Aorta (tissue), 5 donors: ENCODE results near the gene HOXA9. TPM values are rescaled to one million over a fixed set of nuclear protein-coding genes. Genes with fewer than 3 reads are reported as not detected.

ENCODE experiments used
- ATAC-seq: fragments of 200-7000 bp; cut with Tn5 transposase; one replicate; pipeline ENCODE4 v1.9.1; 2022; ENCODE audit warnings: moderate library complexity; ENCODE audit not compliant: low FRiP score
- DNase-seq, 2 donors: peaks; one replicate each; pipeline ENCODE4 v3.0.0-alpha.2; 2020
- H3K27ac ChIP-seq, 2 donors: one replicate each; pipeline ENCODE4 v1.5.1; 2013; ENCODE audit warnings: low read length in 2 of 2, mild to moderate bottlenecking in 2 of 2, moderate library complexity in 2 of 2, control low read depth in 1 of 2, inconsistent platforms in 1 of 2, low read depth in 1 of 2
- H3K27me3 ChIP-seq, 2 donors: one replicate each; pipeline ENCODE4 v1.6.1; 2013; ENCODE audit warnings: control low read depth in 1 of 2, low read length in 1 of 2, mild to moderate bottlenecking in 1 of 2, moderate library complexity in 1 of 2; ENCODE audit not compliant: insufficient read depth in 2 of 2, control insufficient read depth in 1 of 2
- H3K36me3 ChIP-seq, 2 donors: one replicate each; pipeline ENCODE4 v1.6.1; 2013; ENCODE audit warnings: control low read depth in 1 of 2, low read length in 1 of 2, mild to moderate bottlenecking in 1 of 2; ENCODE audit not compliant: insufficient read depth in 2 of 2, control insufficient read depth in 1 of 2
- H3K4me1 ChIP-seq, 2 donors: one replicate each; pipeline ENCODE4 v1.6.1; 2013; ENCODE audit warnings: low read length in 2 of 2, control low read depth in 1 of 2, mild to moderate bottlenecking in 1 of 2, moderate library complexity in 1 of 2; ENCODE audit not compliant: insufficient read depth in 2 of 2, control insufficient read depth in 1 of 2
- H3K4me3 ChIP-seq, 2 donors: one replicate each; pipeline ENCODE4 v1.5.1; 2013; ENCODE audit warnings: low read length in 2 of 2, control low read depth in 1 of 2, mild to moderate bottlenecking in 1 of 2
- H3K9me3 ChIP-seq: one replicate; pipeline ENCODE4 v1.6.1; 2013; ENCODE audit warnings: mild to moderate bottlenecking, low read length; ENCODE audit not compliant: control insufficient read depth
- WGBS, 2 donors: extraction: QIAGEN DNeasy Blood & Tissue Kit; methylation state at CpG; one replicate each; pipeline ENCODE4 v1.1.7; 2013; 5-methylcytosine and 5-hydroxymethylcytosine counted together
- intact Hi-C, 2 donors: fragments of 100-400 bp; cut with DNase I; formaldehyde crosslinking; loops; one replicate each; pipeline versions ENCODE4 v1.14.2 to v1.15.0; 2022
- polyA plus RNA-seq, 2 donors: library from polyadenylated mRNA; stranded (reverse); fragments of 200-250 nt; gene quantifications; one replicate each; pipeline ENCODE4 v1.2.3, GENCODE V29; 2013
- total RNA-seq, 2 donors: library from RNA; stranded (reverse); fragmentation: NEBNext Ultra II Directional; extraction: Animal tissue kit (Norgen Biotek cat#: 25700); gene quantifications; one replicate each; pipeline ENCODE4 v1.2.1, GENCODE V29; 2021
- donor health status: healthy with polysubstance abuse.
- donor health status: Bipolar disorder and iron deficiency.
- donor health status: DM: no; HTN: no; CAD: no.
- donor health status: DM: no; HTN: no; CAD: no.
- donor health status: DM: yes; HTN: yes; CAD: no.

The HOXA9 gene
- total and polyA plus RNA-seq, 4 donors: 1.5 to 5.8 (median 2.4) TPM

DNA sequence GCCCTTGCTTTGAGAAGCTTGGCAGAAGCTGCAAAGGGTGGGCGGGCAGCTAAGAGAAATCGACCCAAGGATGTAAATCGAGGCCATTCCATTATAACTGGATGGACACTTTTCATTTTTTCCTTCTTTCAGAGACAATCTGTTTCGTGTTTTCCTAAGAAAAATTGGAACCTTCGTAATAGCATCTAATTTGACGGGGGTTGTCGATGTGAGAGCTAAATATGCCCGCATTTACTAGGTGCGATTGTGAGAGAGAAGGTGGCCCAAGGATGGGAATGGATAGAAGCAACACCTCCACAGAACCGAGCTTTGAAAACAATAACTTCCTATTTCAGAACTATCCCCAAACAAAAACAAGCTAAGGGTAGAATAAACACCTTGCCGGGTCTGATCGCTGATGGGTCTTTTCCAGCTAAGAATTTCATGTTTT is 33.9 kb downstream of the HOXA9 start:
- no peak for ATAC-seq
- no peak for DNase-seq
- H3K36me3 ChIP-seq: no peaks in the 10 kb centered on the region
- no peaks in the 10 kb centered on the region for H3K9me3 ChIP-seq
- H3K27me3 ChIP-seq: no peaks in the 10 kb centered on the region
- 42 to 44% methylated on average over 12 of the region's 12 CpGs for WGBS, 2 donors
- H3K4me3 ChIP-seq: peak overlapping the region; percentile 16 to 50
- H3K27ac ChIP-seq: no peak overlapping the region
- no peaks in the 10 kb centered on the region for H3K4me1 ChIP-seq
- intact Hi-C loops: loop anchor here in 1 of 2 donors (5.0 kb wide), 1 partner anchor 34 kb away; the partner anchor contains the start of gene HOXA1

DNA sequence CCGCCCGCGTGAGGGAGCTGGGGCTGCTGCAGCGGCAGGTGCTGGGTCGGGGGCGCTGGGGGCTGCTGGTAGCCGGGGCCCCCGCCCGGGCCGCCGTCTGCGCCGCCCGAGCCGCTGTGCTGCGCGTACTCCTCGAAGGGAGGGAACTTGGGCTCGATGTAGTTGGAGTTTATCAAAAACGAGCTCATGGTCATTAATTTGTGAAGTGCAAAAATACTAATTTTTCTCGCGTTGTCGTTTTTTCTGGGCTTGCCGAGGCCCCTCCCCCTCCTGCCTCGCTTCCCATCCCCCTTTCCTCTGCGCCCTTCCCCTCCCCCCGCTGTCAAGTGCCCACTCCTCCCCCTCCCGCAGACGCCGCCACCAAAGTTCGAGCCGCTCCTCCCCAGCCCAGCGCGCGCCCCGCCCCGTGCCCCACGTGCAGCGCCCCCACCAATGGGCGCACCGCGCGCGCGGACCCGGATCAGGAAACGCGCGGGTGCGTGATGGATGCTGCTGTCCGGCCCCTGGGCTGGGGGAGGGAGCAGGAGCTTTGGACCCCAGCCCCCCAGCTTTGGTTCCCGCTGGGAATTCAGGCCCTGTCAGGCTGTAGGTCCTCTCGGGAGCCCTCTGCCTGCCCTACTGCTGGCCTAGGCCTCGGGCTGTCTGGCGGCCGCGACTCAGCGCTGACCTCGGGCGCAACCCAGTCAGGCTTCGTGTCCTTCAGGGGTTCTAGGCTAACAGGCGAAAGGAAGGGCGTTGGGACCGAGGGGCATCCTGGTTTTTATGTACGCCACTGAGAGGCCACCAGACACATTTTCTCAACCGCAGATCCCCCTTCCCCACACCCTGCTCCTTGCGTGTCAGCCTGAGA is 34.6 kb downstream of the HOXA9 start, which contains the start of gene HOXA4:
Gene HOXA4, minus strand, starts transcription at position 218 of the 850 bp plus-strand sequence. Its CDS starts 24 bp downstream, at position 194.
- intact Hi-C loops: loop anchor here in 1 of 2 donors (5.0 kb wide), 1 partner anchor 33 kb away; the partner anchor contains the start of gene HOXA1
- 1 to 4% methylated on average over 62 to 67 of the region's 67 CpGs for WGBS, 2 donors
- Histone ChIP-seq H3K27ac (peak within 1 kb of the TSS; percentile 31 to 68), H3K4me3 (peak within 1 kb of the TSS; percentile 89 to 90), H3K9me3 (no peaks in the 10 kb centered on the region), H3K4me1 (no peaks in the 10 kb centered on the region), H3K27me3 (no peaks in the 10 kb centered on the region), H3K36me3 (no peaks in the 10 kb centered on the region)
- peak; percentile 96 to 98 for DNase-seq
- peak; percentile 97 for ATAC-seq

DNA sequence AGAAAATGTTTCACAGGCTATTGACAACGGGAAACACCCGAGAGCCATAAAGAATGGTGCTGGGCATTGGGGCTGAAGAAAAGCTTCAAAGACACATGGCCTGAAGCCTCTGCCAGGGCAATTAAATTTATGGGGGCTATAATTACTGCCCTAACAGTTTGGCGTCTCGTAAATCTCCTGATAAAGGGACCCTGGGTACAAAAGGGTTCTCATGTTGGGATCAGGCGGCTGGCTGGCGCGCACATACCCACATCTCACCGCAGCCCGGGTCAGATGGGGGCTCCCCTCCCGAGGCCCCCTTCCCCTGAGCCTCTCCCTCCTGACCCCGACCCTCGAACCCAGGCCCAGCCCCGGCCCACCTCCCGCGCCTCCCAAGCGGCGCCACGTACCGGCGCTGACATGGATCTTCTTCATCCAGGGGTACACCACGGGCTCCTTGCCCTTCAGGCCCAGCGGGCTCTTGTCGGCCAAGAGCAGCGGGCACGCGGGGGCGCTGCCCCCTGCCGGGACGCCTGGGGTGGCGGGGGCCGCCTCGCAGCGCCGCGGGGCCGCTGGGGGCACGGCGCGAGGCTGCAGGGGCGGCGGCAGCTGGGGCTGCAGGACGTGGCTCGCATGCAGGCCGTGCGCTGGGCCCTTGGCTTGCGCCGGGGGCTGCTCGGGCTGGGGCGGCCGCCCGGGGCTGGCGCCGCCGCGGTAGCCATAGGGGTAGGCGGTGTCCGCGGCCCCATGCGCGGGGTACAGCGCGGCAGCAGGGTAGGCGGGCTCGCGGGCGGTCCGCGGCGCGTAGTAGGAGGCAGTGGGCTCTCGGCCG is 35.4 kb downstream of the HOXA9 start:
- H3K36me3 ChIP-seq: no peaks in the 10 kb centered on the region
- no peaks in the 10 kb centered on the region for H3K27me3 ChIP-seq
- 9% methylated on average over 41 to 72 of the region's 72 CpGs for WGBS, 2 donors
- peak overlapping the region; percentile 31 to 68 for H3K27ac ChIP-seq
- intact Hi-C loops: loop anchor here in 1 of 2 donors (5.0 kb wide), 1 partner anchor 33 kb away; the partner anchor contains the start of gene HOXA1
- no peaks in the 10 kb centered on the region for H3K4me1 ChIP-seq
- peak overlapping the region; percentile 89 to 90 for H3K4me3 ChIP-seq
- ATAC-seq: peak; percentile 4
- H3K9me3 ChIP-seq: no peaks in the 10 kb centered on the region
- DNase-seq: peak; percentile 66 to 84

DNA sequence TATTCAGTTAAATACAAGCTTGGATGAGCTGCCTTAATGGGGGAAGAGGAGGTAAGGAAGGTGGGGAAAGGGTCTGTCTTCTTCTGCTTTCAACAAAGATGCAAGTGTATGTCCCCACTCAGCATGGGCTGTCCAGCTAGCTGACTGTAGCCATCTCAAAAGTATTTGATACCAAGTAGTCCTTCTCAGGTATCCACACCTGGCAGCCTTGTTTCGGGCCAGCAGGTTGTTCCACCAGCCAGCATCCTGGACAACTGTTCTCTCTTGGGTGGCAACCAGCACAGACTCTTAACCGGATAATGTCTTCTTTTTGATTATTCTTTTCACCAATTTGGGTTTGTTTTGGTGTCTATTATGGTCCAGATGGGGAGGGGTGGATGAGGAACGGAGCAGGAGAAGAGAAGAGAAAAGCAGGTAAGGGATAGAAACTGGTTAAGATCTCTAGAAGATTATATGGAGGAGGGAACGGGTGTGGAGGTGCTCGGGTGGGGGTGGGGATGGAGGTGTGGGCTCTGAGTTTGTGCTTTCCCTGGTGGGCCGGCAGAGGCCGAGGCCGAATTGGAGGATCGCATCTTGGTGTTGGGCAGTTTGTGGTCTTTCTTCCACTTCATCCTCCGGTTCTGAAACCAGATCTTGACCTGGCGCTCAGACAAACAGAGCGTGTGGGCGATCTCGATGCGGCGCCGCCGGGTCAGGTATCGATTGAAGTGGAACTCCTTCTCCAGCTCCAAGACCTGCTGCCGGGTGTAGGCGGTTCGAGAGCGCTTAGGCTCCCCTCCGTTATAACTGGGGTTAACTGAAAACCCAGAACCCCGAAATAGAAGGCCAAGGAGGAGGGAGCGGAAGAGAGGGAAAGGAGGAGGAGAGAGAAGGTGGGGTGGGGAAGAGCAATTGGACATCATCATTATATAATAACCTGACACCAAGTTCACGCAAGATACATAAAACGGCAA is 36.3 kb downstream of the HOXA9 start:
- intact Hi-C loops: no loop called here
- ATAC-seq (no peak), DNase-seq (peak in 1 of 2 donors; percentile 49)
- no peaks in the 10 kb centered on the region for H3K27me3 ChIP-seq
- no peak overlapping the region for H3K27ac ChIP-seq
- no peaks in the 10 kb centered on the region for H3K9me3 ChIP-seq
- no peaks in the 10 kb centered on the region for H3K4me1 ChIP-seq
- H3K4me3 ChIP-seq: peak overlapping the region in 1 of 2 donors; percentile 89
- H3K36me3 ChIP-seq: no peaks in the 10 kb centered on the region
- 69 to 79% methylated on average over 28 of the region's 28 CpGs for WGBS, 2 donors

DNA sequence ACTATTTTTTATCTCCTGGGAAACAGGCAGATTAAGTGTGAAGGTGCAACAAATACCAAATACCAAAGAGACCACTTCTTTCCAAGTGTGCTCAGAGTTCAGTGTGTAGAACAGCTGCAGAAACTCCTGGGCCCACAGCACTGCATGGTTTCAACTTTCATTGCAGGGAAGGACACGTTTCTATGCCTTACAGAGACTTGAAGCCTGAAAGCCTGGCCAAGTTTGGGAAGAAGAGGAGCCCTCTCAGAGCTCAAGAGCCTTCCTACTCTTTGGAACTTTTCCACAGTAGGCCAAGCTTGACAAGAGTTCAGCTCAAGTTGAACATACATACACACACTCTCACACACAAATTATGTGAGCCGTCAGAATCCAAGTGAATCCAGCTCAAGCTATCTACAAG is 37.3 kb downstream of the HOXA9 start:
- Histone ChIP-seq H3K27ac (no peak overlapping the region), H3K27me3 (no peaks in the 10 kb centered on the region), H3K9me3 (no peaks in the 10 kb centered on the region), H3K4me3 (no peak overlapping the region), H3K4me1 (no peaks in the 10 kb centered on the region), H3K36me3 (no peaks in the 10 kb centered on the region)
- WGBS, 2 donors: 38 to 49% methylated on average over 2 of the region's 2 CpGs
- no peak for DNase-seq
- intact Hi-C loops: no loop called here
- no peak for ATAC-seq

DNA sequence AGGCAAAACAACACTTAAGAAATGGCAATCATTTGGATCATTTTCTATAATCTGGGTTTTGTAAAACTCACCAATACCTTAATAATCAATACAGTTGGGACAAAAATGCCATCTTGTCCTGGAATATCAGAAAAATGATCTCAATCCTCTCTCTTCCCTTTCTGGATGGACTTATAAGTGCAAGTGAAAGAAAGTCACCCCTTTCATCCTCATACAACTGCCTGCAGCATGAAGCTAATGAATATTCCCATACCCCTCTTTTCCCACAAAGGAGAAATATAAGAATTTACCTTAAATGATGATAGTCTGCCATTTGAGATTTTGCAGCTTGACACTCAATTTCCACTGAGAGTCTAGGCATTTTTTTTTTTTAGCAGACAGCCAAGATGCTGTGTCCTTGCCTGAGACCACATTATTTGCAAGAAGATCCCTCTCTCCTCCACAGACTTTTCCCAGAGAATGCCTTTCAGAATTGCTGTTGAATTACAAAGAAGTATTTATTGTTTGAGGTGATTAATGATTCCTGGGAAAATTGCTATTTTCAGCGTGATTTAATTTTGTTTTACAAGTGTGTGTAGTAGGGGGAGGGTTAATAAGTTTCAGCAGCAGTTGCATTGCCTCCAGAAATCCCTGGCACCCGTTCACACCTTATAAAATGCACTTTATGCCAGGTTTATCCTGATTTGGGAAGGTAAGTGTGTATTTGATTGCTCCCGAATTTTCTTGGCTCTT is 38.6 kb downstream of the HOXA9 start:
- no peaks in the 10 kb centered on the region for H3K9me3 ChIP-seq
- WGBS, 2 donors: 67 to 75% methylated on average over 3 of the region's 3 CpGs
- no peaks in the 10 kb centered on the region for H3K36me3 ChIP-seq
- no peak for ATAC-seq
- DNase-seq: no peak
- no peak overlapping the region for H3K4me3 ChIP-seq
- H3K4me1 ChIP-seq: no peaks in the 10 kb centered on the region
- intact Hi-C loops: no loop called here
- no peaks in the 10 kb centered on the region for H3K27me3 ChIP-seq
- H3K27ac ChIP-seq: no peak overlapping the region

DNA sequence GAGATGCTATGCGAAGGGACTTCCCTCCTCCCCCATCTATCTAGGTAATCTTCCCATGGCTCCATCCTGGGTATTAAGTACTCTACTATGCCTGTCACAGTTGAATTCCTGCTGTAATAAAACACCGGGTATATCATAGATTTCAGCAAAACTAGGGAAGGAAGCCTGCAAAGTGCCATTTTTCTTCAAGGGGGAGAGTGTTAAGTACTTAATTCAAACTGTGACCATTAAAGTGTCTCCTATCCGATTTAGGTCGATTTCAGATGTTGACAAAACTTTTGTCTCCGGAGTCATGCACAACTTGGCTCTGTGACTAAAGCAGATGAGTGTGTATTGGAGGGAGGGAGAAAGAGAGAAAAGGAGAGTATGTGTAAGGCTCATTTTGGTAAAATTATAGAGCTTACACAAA is 39.3 kb downstream of the HOXA9 start:
- no peak for DNase-seq
- Histone ChIP-seq H3K36me3 (no peaks in the 10 kb centered on the region), H3K4me1 (no peaks in the 10 kb centered on the region), H3K27me3 (no peaks in the 10 kb centered on the region), H3K4me3 (no peak overlapping the region), H3K27ac (no peak overlapping the region), H3K9me3 (no peaks in the 10 kb centered on the region)
- 73 to 81% methylated on average over 5 of the region's 5 CpGs for WGBS, 2 donors
- no peak for ATAC-seq
- intact Hi-C loops: no loop called here
